HG03457 (cell line): ENCODE measurements around the gene PNISR.
"Not testable (repeated sequence)": the region's sequence is repeated elsewhere in the genome, so short reads cannot be mapped to it uniquely, and the experiment has no call there.

Experiments used
- ATAC-seq: cut with Tn5 transposase; IDR thresholded peaks from one replicate; pipeline ENCODE4 v1.9.1; 2021; ENCODE audit warnings: moderate number of reproducible peaks; ENCODE audit not compliant: unreplicated experiment

PNISR gene

GRCh38 chr6:99424761-99425646 is at the start of gene PNISR:
PNISR (minus strand) TSS chr6:99425308; CDS start chr6:99414659, 10,649 bp downstream.
- peak; percentile 74 for ATAC-seq

GRCh38 chr6:99473730-99474129 is 48.6 kb upstream of the PNISR start:
- no peak for ATAC-seq

- ATAC-seq = no peak
Measured at GRCh38 chr6:99471638-99472037, 46.5 kb upstream of the PNISR start.

- no peak for ATAC-seq
Measured at GRCh38 chr6:99467509-99468106, 42.5 kb upstream of the PNISR start.

- ATAC-seq = not testable (repeated sequence)
Measured at GRCh38 chr6:99459133-99459532, 34.0 kb upstream of the PNISR start.

- no peak for ATAC-seq
Measured at GRCh38 chr6:99458319-99458718, 33.2 kb upstream of the PNISR start.

GRCh38 chr6:99446076-99446475 is 21.0 kb upstream of the PNISR start:
- no peak for ATAC-seq

- ATAC-seq = peak; percentile 58
Measured at GRCh38 chr6:99434702-99435530, 9.8 kb upstream of the PNISR start.

- no peak for ATAC-seq
Measured at GRCh38 chr6:99432877-99433276, 7.8 kb upstream of the PNISR start.

- ATAC-seq = no peak
Measured at GRCh38 chr6:99431901-99432300, 6.8 kb upstream of the PNISR start.

GRCh38 chr6:99427988-99428387 is 2.9 kb upstream of the PNISR start:
- ATAC-seq = no peak

- ATAC-seq = no peak
Measured at GRCh38 chr6:99426451-99426757, 1.3 kb upstream of the PNISR start.

GRCh38 chr6:99425647-99426450 is 741 bp upstream of the PNISR start:
- peak; percentile 42 for ATAC-seq

- no peak for ATAC-seq
Measured at GRCh38 chr6:99424022-99424421, 1.1 kb downstream of the PNISR start.

GRCh38 chr6:99422912-99423311 is 2.2 kb downstream of the PNISR start:
- ATAC-seq = no peak

- peak; percentile 90 for ATAC-seq
Measured at GRCh38 chr6:99416892-99417767, 8.0 kb downstream of the PNISR start.

GRCh38 chr6:99416226-99416625 is 8.9 kb downstream of the PNISR start:
- ATAC-seq = no peak

- ATAC-seq = no peak
Measured at GRCh38 chr6:99415446-99415845, 9.7 kb downstream of the PNISR start.

GRCh38 chr6:99412065-99412464 is 13.0 kb downstream of the PNISR start:
- ATAC-seq = no peak

GRCh38 chr6:99409672-99410071 is 15.4 kb downstream of the PNISR start:
- ATAC-seq = no peak
